ENCODE results near the gene HMG20A.
A peak's percentile ranks its signal among the peaks of the same experiment; 100 is the strongest.

Gene HMG20A

GRCh38 chr15:77503240-77503639, 82.6 kb downstream of the HMG20A start:
- DNase-seq, result no peak

DNA sequence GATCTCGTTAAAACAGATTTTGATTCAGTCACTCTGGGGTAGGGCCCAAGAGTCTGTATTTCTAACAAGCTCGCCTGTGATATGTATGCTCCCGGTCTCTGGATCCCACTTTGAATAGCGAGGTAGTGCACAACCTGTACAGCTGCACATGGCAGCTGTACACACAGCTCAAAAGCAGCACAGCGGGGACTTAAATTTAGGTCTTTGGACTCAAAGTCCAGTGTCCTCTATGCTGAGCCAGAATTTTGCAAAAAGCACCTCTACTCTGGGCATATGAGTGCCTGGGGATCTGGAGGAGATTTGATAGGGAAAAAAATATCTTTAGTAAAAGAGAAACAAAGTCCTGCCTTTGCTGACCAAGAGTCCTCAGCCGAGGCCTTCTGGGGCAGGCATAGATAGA, 83.1 kb downstream of the HMG20A start:
- no peak for DNase-seq

- no peak for DNase-seq
Measured at GRCh38 chr15:77504306-77504705, 83.6 kb downstream of the HMG20A start.

GRCh38 chr15:77504871-77505270, 84.2 kb downstream of the HMG20A start:
- DNase-seq, result no peak

- DNase-seq, result no peak
Measured at GRCh38 chr15:77505556-77505955, 84.9 kb downstream of the HMG20A start.

DNA sequence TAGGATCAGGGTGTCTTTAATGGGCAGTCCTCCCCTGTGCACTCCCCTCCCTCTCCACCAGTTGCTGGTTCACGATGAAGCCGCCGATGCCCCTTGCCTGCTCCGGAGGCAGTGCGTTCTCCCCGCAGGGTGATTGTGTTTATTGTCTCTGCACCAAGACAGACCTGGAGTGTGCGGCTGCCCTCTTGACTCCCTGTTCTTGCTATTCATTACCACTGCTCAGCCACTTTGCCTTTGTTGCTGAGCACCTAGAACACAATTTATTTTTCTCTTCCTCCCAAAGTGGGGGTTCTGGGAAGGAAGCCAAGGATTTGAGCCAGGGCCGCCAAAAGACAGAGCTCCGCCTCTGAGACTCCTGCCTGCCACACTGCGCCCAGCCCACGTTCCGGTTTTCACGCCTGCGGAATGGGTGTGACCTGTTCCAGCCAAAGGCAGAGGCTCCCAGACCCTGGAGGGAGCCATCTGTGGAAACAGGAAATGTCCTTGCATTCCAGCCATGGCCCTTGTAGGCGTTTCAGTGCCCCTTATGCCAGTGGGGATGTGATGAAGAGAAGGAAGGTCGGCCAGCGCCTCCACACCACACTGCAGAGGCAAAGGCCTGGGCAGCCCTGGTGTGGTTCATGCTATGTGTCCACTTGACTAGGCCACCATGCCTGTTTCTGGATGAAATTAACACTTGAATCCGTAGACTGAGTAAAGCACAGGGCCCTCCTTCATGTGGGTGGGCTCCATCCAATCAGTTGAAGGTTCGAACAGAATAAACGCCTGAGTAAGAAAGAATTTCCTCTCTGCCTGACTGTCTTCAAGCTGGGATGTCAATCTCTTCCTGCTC, 85.8 kb downstream of the HMG20A start:
- peak in 1 of 2 donors; percentile 3 for DNase-seq

DNA sequence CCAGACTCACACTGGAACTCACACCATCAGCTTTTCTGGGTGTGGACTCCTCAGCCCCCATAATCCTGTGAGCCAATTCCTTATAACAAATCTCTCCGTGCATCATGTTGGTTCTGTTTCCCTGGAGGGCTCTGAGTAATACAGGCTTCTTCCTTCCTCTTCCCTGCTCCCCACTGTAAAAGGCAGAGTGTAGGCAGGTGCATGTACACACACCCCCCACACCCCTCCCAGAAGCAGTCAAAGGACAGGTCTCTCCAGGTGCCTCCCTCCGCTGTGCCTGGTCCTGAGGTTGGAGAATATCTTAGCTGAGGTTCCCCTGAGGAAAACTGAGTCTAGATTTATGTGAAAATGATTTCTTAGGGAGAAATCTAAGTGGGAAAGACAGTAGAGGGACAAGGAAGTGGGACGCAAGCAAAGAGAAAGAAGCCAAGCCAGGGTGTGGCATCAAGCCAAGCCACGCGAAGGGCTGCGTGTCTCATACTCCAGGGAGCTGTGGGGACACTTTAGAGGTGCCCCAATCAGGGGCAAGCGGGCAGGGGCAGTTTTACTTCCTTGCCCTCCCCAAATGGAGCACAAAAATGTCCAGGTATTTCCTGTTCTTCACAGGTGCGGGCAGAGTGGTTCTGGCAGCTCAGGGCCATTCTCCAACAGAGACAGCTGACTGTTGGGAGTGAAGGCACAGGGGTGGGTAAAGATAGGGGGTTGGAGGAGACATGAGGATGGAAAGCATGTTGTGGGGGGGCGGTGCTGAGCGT, 86.6 kb downstream of the HMG20A start:
- peak; percentile 15 to 45 for DNase-seq

- DNase-seq, result peak in 1 of 2 donors; percentile 10
Measured at GRCh38 chr15:77507911-77508310, 87.2 kb downstream of the HMG20A start.

DNA sequence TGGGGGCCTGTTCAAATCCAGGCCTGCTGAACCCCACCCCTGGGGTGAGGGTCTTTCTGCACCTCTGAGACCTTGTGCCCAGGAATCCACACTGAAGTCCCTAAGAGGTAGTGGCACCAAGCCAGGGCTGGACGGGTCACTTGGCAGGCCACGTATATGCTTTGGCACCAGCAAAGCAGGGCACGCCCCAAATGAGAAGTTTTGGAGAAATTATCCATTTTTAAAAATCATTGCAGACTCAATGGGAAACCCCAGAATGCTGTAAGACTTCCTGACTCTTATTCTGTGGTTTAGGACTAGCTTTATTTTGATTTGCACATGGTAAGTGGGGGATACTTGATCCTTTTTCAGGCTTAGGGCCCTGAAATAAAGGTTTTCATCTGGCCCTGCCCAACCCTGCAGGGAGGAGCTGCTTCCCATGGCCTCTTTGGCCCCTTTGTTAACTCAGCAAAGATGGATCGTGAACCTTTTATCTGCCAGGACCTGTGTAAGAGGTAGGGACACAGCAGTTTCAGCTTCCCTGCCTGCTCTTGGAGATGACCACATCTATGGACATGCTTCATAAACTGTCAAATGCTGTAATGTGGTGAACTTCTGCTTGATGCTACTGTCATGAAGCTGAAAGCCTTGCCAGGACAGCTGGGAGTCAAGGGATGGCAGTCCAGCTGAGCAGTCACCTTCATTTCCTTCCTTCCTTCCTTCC, 88.0 kb downstream of the HMG20A start:
- peak; percentile 43 to 44 for DNase-seq

DNA sequence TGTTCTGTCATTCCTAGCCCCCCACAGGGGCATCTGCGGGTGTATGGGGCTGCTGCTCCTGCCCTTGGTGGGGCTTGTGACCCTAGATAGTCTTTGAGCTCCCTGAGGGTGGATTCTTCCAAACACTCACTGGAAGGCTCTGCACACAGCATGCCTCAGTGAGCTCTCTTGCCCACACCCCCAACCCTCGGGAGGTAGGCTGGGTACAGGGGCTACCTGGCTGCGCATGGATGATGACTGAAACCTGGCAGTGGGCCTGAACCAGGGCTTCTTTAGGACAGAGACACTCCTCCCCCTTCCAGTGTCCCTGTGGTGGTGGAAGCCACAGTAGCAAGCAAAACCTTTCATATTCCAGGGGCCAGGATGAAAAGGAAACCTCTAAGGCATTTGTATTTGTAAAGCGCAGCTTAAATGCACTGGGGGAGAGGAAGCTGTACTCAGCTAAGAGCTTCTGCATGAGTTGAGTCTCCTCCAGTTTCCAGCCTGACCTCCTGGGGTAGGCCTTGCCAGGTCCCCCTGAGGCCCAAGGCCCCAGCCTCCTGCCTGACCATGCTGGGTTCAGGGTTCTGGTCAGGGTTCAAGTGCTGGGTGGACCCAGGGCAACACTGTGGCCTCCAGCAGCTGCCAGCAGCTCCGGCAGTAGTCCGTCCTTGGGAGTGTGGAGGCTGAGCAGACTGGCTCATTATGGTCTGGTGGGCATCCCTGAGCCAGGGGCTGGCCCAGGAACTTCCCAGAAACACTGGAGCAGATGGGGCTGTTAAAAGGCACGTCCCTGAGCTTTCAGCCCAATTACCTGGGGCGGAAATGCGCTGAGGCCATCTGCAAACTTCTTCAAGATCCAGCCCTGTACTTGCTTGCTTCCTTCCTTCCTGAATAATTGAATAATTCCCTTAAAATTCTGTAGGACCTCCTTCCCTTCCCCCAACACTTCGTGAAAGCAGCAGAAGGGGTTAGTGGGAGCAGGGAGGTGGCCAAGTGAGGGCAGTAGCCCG, 89.7 kb downstream of the HMG20A start:
- DNase-seq, result no peak

GRCh38 chr15:77511869-77512268, 91.2 kb downstream of the HMG20A start:
- no peak for DNase-seq

GRCh38 chr15:77513226-77513625, 92.5 kb downstream of the HMG20A start:
- DNase-seq, result no peak

- no peak for DNase-seq
Measured at GRCh38 chr15:77514641-77515402, 94.1 kb downstream of the HMG20A start.

GRCh38 chr15:77515613-77516012, 94.9 kb downstream of the HMG20A start:
- no peak for DNase-seq

- DNase-seq, result no peak
Measured at GRCh38 chr15:77516076-77516475, 95.4 kb downstream of the HMG20A start.

DNA sequence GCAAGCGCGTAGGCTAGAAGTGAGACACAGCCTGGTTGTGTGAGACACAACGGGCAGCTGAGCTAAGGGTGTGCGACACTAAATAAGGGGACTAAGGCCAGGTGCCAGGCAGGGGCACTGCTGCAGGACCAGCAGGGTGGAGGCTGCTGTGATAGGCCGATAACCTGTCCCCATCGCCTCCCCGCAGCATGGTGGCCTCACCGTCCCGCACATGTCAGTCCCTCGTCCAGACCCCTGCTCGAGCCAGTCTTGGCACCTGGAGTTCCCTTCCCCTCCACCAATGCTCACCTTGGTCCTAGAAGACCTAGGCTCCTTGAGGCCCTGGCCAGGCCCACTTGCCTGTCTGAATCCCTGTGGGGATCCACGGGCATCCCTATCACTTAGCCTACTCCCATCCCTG, 96.1 kb downstream of the HMG20A start:
- no peak for DNase-seq

DNA sequence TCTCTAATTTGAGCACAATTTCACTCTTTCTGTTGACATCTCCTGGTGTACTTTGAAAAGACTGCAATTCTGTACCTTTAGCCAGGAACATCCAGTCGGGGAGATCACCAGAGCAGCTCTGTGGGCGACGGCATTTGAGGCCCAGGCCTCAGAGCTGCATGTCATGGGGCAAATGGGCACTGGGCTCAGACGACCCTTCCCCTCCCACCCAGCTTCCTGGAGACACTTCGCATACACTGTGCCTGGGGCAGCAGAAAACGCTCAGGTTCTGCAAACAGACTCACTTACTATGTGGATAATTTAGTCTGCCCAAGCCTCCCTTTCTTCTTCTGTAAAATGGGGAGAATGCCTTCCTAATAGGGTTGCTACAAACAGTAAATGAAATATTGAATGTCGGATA, 96.9 kb downstream of the HMG20A start:
- no peak for DNase-seq

DNA sequence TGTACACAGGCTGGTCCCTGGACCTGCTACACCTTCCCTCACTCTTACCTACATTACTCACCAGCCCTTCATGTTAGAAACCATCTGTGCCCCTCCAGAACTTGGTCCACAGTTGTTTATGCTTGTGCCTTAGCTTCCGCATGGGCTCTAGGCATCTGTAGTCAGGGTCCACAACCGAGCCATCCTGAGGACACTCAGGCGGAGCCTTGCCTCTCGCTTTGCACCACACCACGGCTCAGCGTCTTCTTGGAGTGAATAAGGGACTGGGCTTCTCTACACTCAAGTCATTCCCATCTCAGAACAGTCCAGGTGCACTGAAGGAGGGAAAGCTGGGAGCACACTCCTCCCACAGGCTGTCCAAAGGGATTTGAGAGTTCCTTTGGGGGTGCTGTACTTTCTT, 97.8 kb downstream of the HMG20A start:
- no peak for DNase-seq

GRCh38 chr15:77519540-77519939, 98.9 kb downstream of the HMG20A start:
- no peak for DNase-seq

DNA sequence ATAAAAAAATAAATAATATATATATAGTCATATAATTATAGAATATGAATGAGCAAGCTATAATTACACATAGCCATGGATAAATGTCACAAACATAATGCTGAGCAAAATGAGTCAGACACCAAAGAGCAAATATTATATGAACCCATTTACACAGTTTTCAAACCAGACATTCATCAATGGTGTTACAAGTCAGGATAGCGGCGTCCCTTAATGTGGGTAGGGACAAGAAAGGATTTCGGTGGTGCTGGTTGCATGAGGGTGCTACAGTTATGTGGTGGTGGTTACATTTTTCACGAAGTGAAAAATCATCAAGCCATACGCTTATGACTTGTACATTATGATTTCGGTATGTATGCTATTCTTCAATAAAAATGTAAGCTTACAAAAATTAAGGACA, 100.5 kb downstream of the HMG20A start:
- no peak for DNase-seq

GRCh38 chr15:77525400-77525811, 104.7 kb downstream of the HMG20A start:
- DNase-seq, result no peak

All from inflammatory macrophage (primary cell).